CD14-positive monocyte (primary cell): ENCODE measurements around the gene FLCN. TPM values are rescaled to one million over a fixed set of nuclear protein-coding genes. Genes with fewer than 3 reads are reported as not detected.

Experiments used
- DNase-seq, 3 donors: peaks; one replicate each; pipeline ENCODE4 v3.0.0-alpha.2; 2011 to 2022
- H2AFZ ChIP-seq: 2 replicates; pipeline ENCODE4 v1.6.0; 2012; ENCODE audit warnings: mild to moderate bottlenecking, low read depth, low read length, inconsistent platforms; ENCODE audit not compliant: insufficient read depth, poor library complexity, severe bottlenecking
- H3K27ac ChIP-seq, 2 donors: 1 replicate in 1 of 2; 2 replicates in 1 of 2; pipeline ENCODE4 v1.5.1; 2012 to 2013; ENCODE audit warnings: low read length in 2 of 2, control low read depth in 1 of 2, inconsistent platforms in 1 of 2, low read depth in 1 of 2, mild to moderate bottlenecking in 1 of 2
- H3K27me3 ChIP-seq, 2 donors: one replicate each; pipeline versions ENCODE4 v1.6.0 to v1.6.1; 2011 to 2013; ENCODE audit warnings: low read length in 2 of 2; ENCODE audit not compliant: control insufficient read depth in 2 of 2, insufficient read depth in 2 of 2
- H3K36me3 ChIP-seq, 2 donors: replicated peaks in 1 of 2; 1 replicate in 1 of 2; 2 replicates in 1 of 2; pipeline versions ENCODE4 v1.5.1 to v1.6.1; 2012 to 2013; ENCODE audit warnings: low read length in 2 of 2, control low read depth in 1 of 2, inconsistent platforms in 1 of 2, mild to moderate bottlenecking in 1 of 2; ENCODE audit not compliant: insufficient read depth in 2 of 2, control insufficient read depth in 1 of 2
- H3K4me1 ChIP-seq, 2 donors: 1 replicate in 1 of 2; 2 replicates in 1 of 2; pipeline versions ENCODE4 v1.5.1 to v1.6.1; 2012 to 2013; ENCODE audit warnings: low read length in 2 of 2, control low read depth in 1 of 2, inconsistent platforms in 1 of 2, mild to moderate bottlenecking in 1 of 2, moderate library complexity in 1 of 2; ENCODE audit not compliant: insufficient read depth in 2 of 2, control insufficient read depth in 1 of 2
- H3K4me2 ChIP-seq: replicated peaks from 2 replicates; pipeline ENCODE3; 2012; ENCODE audit warnings: low read length, moderate library complexity, mild to moderate bottlenecking; ENCODE audit not compliant: poor library complexity, severe bottlenecking; ENCODE audit errors: extremely low read depth
- H3K4me3 ChIP-seq, 3 experiments: fragments of 200-600 bp in 1 of 3; sonication (generic) in 1 of 3; replicated peaks in 1 of 3; 1 replicate in 2 of 3; 2 replicates in 1 of 3; pipeline ENCODE4 v1.5.1; 2011 to 2013; ENCODE audit warnings: low read length in 3 of 3, mild to moderate bottlenecking in 3 of 3, control low read depth in 2 of 3, low read depth in 2 of 3, inconsistent platforms in 1 of 3, moderate library complexity in 1 of 3
- H3K79me2 ChIP-seq: 2 replicates; pipeline ENCODE4 v1.6.0; 2012; ENCODE audit warnings: mild to moderate bottlenecking, control low read depth, inconsistent platforms, low read length, moderate library complexity; ENCODE audit not compliant: insufficient read depth
- H3K9ac ChIP-seq: 2 replicates; pipeline ENCODE4 v1.6.0; 2017; ENCODE audit warnings: low read length, mild to moderate bottlenecking; ENCODE audit not compliant: insufficient read depth, poor library complexity, severe bottlenecking
- H3K9me3 ChIP-seq, 2 donors: replicated peaks in 1 of 2; 1 replicate in 1 of 2; 2 replicates in 1 of 2; pipeline versions ENCODE4 v1.5.1 to v1.6.1; 2012 to 2013; ENCODE audit warnings: low read length in 2 of 2, control low read depth in 1 of 2; ENCODE audit not compliant: control insufficient read depth in 1 of 2, insufficient read depth in 1 of 2
- H4K20me1 ChIP-seq: 2 replicates; pipeline ENCODE4 v1.6.0; 2012; ENCODE audit warnings: mild to moderate bottlenecking, low read length, control low read depth, moderate library complexity; ENCODE audit not compliant: insufficient read depth
- H3K27ac Mint-ChIP-seq, 7 donors: one replicate each; pipeline ENCODE4 v1.8.0; 2020; ENCODE audit warnings: mild to moderate bottlenecking in 7 of 7, mixed read lengths in 7 of 7, moderate library complexity in 6 of 7, inconsistent platforms in 2 of 7
- H3K27me3 Mint-ChIP-seq, 3 donors: one replicate each; pipeline ENCODE4 v1.8.0; 2021 to 2022; ENCODE audit warnings: low read depth in 3 of 3, mild to moderate bottlenecking in 3 of 3, mixed read lengths in 3 of 3, moderate library complexity in 3 of 3, inconsistent platforms in 1 of 3
- H3K36me3 Mint-ChIP-seq, 2 donors: one replicate each; pipeline ENCODE4 v1.8.0; 2020; ENCODE audit warnings: mixed read lengths in 2 of 2, inconsistent platforms in 1 of 2, mild to moderate bottlenecking in 1 of 2
- H3K4me1 Mint-ChIP-seq: one replicate; pipeline ENCODE4 v1.8.0; 2020; ENCODE audit warnings: mild to moderate bottlenecking, mixed read lengths
- H3K4me3 Mint-ChIP-seq, 2 donors: one replicate each; pipeline ENCODE4 v1.8.0; 2020; ENCODE audit warnings: mild to moderate bottlenecking in 2 of 2, mixed read lengths in 2 of 2, moderate library complexity in 1 of 2
- H3K9me3 Mint-ChIP-seq, 7 donors: one replicate each; pipeline ENCODE4 v1.8.0; 2020 to 2022; ENCODE audit warnings: mixed read lengths in 7 of 7, mild to moderate bottlenecking in 6 of 7, moderate library complexity in 6 of 7, inconsistent platforms in 2 of 7
- WGBS: methylation state at CpG from one replicate; pipeline ENCODE4 v1.1.5; 2013; ENCODE audit warnings: missing lambda C conversion rate; ENCODE audit not compliant: insufficient coverage; 5-methylcytosine and 5-hydroxymethylcytosine counted together
- intact Hi-C, 2 donors: fragments of 100-400 bp; cut with micrococcal nuclease; formaldehyde crosslinking; loops; one replicate each; pipeline versions ENCODE4 v1.15.0 to v1.15.1; 2023
- polyA plus RNA-seq, 3 donors: library from polyadenylated mRNA; depleted of rRNA in 1 of 3; unstranded in 2 of 3; stranded (reverse) in 1 of 3; fragments of 300-500 nt in 2 of 3; fragments of >200 nt in 1 of 3; fragmentation: Illumina TruSeq in 2 of 3; gene quantifications; 1 replicate in 2 of 3; 2 replicates in 1 of 3; pipeline ENCODE4 v1.2.3, GENCODE V29; 2012 to 2021
- TF ChIP-seq, protein P1 (sequence below): fragments of 200-600 bp; IDR thresholded peaks from one replicate; pipeline ENCODE4 v1.8.0; 2022; ENCODE audit warnings: antibody characterized with exemption, mild to moderate bottlenecking

The FLCN gene
- polyA plus RNA-seq, 3 donors, result 5.8 to 46.9 (median 8.0) TPM

DNA sequence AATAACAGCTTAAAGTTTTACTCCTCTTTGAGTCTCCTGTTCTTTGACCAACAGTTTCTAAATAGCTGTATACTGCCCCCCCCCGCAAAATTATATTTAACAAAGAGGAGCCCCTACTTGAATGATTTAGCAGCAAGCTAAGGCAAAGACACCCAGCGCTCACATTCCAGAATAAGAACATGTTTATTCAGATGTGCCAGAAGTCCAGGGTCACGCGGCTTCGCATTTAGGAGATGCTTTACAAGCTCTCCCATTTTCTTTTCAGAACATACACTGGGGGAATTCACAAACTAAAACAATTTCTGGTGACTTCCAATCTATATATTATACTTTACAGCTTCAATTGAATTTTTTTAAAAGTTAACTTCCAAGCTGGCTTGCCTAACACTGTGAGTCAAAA is 36.1 kb downstream of the FLCN start:
- Histone ChIP-seq H2AFZ (no peak overlapping the region), H3K36me3 (no peaks in the 10 kb centered on the region), H3K9ac (no peak overlapping the region), H3K4me1 (peaks cover 15 to 18% of the 10 kb centered on the region in 2 donors), H3K4me2 (no peak overlapping the region), H3K4me3 (no peak overlapping the region), H3K27me3 (peaks cover 0 to 5% of the 10 kb centered on the region in 2 donors), H3K9me3 (no peaks in the 10 kb centered on the region), H4K20me1 (no peaks in the 10 kb centered on the region), H3K79me2 (no peaks in the 10 kb centered on the region), H3K27ac (no peak overlapping the region)
- peaks cover 20% of the 10 kb centered on the region for H3K4me1 Mint-ChIP-seq
- no peak for DNase-seq
- no peak overlapping the region for H3K27ac Mint-ChIP-seq
- H3K9me3 Mint-ChIP-seq, result no peaks in the 10 kb centered on the region
- intact Hi-C loops, result no loop called here
- H3K27me3 Mint-ChIP-seq, result peaks cover 13 to 15% (median 13%) of the 10 kb centered on the region in 3 donors
- no CpG with 5 or more reads among the region's 5 CpGs for WGBS
- peaks cover 19 to 30% of the 10 kb centered on the region in 2 donors for H3K36me3 Mint-ChIP-seq
- TF ChIP-seq, protein P1, sequence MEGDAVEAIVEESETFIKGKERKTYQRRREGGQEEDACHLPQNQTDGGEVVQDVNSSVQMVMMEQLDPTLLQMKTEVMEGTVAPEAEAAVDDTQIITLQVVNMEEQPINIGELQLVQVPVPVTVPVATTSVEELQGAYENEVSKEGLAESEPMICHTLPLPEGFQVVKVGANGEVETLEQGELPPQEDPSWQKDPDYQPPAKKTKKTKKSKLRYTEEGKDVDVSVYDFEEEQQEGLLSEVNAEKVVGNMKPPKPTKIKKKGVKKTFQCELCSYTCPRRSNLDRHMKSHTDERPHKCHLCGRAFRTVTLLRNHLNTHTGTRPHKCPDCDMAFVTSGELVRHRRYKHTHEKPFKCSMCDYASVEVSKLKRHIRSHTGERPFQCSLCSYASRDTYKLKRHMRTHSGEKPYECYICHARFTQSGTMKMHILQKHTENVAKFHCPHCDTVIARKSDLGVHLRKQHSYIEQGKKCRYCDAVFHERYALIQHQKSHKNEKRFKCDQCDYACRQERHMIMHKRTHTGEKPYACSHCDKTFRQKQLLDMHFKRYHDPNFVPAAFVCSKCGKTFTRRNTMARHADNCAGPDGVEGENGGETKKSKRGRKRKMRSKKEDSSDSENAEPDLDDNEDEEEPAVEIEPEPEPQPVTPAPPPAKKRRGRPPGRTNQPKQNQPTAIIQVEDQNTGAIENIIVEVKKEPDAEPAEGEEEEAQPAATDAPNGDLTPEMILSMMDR, result no peak
- H3K4me3 Mint-ChIP-seq, result no peak overlapping the region

DNA sequence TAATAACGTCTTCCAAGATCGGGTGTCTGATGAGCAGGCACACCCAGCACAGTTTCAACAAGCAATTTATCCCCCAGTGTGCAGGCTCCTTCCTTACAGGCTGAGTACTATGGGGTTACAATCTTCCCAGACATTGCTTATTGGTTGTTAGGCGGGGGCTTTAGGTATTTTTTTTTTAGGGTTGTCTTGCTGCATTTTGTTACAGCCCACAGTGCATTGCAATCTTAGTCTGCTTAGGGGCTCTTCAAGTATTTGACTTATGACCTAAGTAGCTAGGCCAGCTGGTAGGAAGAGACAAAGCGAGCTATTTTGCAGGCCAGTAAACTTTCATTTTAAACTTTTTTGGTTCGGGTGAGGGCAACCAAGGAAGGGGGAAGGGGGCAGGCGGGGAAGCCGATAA is 36.7 kb downstream of the FLCN start:
- Histone ChIP-seq H3K9ac (no peak overlapping the region), H3K9me3 (no peaks in the 10 kb centered on the region), H3K79me2 (no peaks in the 10 kb centered on the region), H3K36me3 (no peaks in the 10 kb centered on the region), H4K20me1 (no peaks in the 10 kb centered on the region), H3K27me3 (peaks cover 0 to 4% of the 10 kb centered on the region in 2 donors), H3K4me2 (no peak overlapping the region), H3K27ac (no peak overlapping the region), H3K4me3 (no peak overlapping the region), H3K4me1 (peaks cover 10 to 13% of the 10 kb centered on the region in 2 donors), H2AFZ (no peak overlapping the region)
- H3K27ac Mint-ChIP-seq, result no peak overlapping the region
- intact Hi-C loops, result no loop called here
- H3K27me3 Mint-ChIP-seq, result peaks cover 8 to 11% (median 10%) of the 10 kb centered on the region in 3 donors
- H3K4me3 Mint-ChIP-seq, result no peak overlapping the region
- TF ChIP-seq, protein P1, result no peak
- H3K9me3 Mint-ChIP-seq, result no peaks in the 10 kb centered on the region
- no peak for DNase-seq
- 96% methylated on average over 3 of the region's 7 CpGs for WGBS
- peaks cover 15% of the 10 kb centered on the region for H3K4me1 Mint-ChIP-seq
- peaks cover 19 to 30% of the 10 kb centered on the region in 2 donors for H3K36me3 Mint-ChIP-seq
